ENCODE measurements around the gene LRRN2. TPM values are rescaled to one million over a fixed set of nuclear protein-coding genes. Genes with fewer than 3 reads are reported as not detected.
"Not testable (repeated sequence)": the region's sequence is repeated elsewhere in the genome, so short reads cannot be mapped to it uniquely, and the experiment has no call there.

LRRN2 gene
- total and polyA plus RNA-seq, 2 experiments from 2014 or later, result 3.7 to 4.9 TPM

DNA sequence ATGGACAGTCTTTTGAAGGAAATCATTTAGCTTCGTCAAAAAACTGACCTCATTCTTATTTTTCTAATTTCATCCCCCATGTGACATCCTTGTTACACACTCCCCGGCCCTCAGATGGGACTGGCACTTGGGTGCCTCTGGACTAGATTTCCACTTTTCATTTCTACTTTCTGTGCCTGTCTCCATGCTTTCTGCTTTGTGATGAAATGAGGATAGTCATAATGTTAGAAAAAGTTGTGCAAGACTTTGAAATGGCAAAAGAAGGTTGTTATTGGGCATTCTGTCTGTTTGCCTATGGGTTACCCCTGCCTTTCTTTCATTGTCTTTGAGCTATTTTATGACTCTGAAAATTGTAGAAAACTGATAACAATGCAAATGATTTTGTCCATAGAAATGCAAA lies 114.4 kb downstream of the LRRN2 start:
- Histone ChIP-seq H3K9me3 (ENCODE audit: low read depth) (no peaks in the 10 kb centered on the region), H3K4me1 (ENCODE audit: low read depth) (peaks cover 7% of the 10 kb centered on the region), H3K27me3 (peaks cover 4% of the 10 kb centered on the region), H3K27ac (no peak overlapping the region), H3K4me3 (no peak overlapping the region), H3K36me3 (no peaks in the 10 kb centered on the region)
- no peak for DNase-seq (ENCODE audit: low read depth in 1 of 2, low spot score in 1 of 2)
- TF ChIP-seq, protein P1, sequence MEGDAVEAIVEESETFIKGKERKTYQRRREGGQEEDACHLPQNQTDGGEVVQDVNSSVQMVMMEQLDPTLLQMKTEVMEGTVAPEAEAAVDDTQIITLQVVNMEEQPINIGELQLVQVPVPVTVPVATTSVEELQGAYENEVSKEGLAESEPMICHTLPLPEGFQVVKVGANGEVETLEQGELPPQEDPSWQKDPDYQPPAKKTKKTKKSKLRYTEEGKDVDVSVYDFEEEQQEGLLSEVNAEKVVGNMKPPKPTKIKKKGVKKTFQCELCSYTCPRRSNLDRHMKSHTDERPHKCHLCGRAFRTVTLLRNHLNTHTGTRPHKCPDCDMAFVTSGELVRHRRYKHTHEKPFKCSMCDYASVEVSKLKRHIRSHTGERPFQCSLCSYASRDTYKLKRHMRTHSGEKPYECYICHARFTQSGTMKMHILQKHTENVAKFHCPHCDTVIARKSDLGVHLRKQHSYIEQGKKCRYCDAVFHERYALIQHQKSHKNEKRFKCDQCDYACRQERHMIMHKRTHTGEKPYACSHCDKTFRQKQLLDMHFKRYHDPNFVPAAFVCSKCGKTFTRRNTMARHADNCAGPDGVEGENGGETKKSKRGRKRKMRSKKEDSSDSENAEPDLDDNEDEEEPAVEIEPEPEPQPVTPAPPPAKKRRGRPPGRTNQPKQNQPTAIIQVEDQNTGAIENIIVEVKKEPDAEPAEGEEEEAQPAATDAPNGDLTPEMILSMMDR (IDR thresholded peaks at IDR 0.05; ENCODE audit: low read depth, low read length), result no peak

DNA sequence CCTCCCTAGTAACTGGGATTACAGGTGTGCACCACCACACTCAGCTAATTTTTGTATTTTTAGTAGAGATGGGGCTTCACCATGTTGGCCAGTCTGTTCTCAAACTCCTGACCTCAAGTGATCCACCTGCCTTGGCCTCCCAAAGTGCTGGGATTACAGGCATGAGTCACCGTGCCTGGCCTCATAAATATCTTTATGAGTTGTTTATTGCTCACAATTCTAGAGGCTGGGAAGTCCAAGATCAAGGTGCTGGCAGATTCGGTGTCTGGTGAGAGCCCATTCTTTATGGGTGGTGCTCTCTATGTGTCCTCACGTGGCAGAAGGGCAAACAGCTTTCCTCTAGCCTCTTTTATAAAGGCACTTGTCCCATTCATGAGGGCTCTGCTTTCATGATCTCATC lies 115.5 kb downstream of the LRRN2 start:
- H3K27me3 ChIP-seq; H3K36me3 ChIP-seq; H3K4me1 ChIP-seq (ENCODE audit: low read depth); H3K27ac ChIP-seq; DNase-seq (ENCODE audit: low read depth in 1 of 2, low spot score in 1 of 2); H3K9me3 ChIP-seq (ENCODE audit: low read depth); H3K4me3 ChIP-seq: not testable (repeated sequence)

DNA sequence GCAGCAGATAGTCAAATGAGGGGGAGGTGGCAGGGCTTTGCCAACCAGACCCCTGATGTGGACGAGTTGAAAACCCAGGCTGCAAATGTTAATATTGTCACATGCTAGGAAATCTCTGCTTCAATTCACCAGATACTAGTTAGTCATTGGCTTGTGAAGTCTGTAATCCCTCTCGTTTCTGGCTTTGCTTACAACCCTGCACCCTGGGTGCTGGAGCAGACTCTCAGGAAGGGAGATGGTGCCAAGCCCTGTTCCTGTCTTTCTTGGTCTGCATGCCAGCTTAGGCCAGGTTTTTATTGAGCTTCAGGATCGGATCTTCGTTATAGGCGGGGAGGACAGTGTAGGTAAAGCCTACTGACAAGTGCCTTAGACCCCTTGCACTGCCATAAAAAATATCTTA lies 116.1 kb downstream of the LRRN2 start:
- no peak for DNase-seq (ENCODE audit: low read depth in 1 of 2, low spot score in 1 of 2)
- no peak overlapping the region for H3K27ac ChIP-seq
- H3K9me3 ChIP-seq (ENCODE audit: low read depth), result no peaks in the 10 kb centered on the region
- no peaks in the 10 kb centered on the region for H3K36me3 ChIP-seq
- TF ChIP-seq, protein P1 (IDR thresholded peaks at IDR 0.05; ENCODE audit: low read depth, low read length), result no peak
- H3K4me1 ChIP-seq (ENCODE audit: low read depth), result peaks cover 4% of the 10 kb centered on the region
- H3K27me3 ChIP-seq, result no peaks in the 10 kb centered on the region
- H3K4me3 ChIP-seq, result no peak overlapping the region

DNA sequence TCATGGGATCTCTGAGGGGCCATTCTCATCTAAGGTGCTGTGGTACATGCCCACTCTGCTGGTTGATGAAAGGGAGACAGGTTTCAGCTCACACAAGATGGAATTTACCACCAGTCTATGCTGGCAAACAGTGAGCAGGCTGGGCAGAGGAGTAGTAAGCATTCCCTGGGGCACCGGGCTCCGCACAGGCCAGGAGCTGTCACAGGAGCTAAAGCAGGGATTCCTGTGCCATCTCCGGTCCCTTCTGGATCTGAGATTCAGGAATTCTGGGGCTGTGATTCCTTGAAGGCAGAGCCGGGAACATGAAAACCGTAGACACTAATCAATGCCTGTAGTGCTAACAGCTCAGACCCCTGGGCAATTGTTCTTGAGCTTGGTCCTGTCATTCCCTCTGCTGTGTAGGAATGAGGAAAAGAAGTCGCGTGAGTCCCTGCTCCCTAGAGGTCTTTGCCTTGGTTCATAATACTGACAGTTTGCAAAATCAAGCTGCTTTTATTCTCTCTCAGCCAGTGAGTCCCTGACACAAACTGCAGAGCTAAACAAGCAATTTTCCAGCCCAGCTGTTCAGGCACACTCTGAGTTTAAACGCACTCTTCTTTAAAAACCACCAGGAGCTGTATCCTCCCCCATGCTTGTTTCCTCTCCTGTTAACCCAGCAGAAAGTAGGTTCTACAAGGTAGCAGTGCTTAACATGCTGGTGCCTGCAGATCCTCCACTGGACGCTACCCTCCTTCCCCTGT lies 116.8 kb downstream of the LRRN2 start:
- Histone ChIP-seq H3K4me3 (no peak overlapping the region), H3K4me1 (ENCODE audit: low read depth) (no peaks in the 10 kb centered on the region), H3K27ac (no peak overlapping the region), H3K27me3 (no peaks in the 10 kb centered on the region), H3K9me3 (ENCODE audit: low read depth) (no peaks in the 10 kb centered on the region), H3K36me3 (no peaks in the 10 kb centered on the region)
- TF ChIP-seq, protein P1 (IDR thresholded peaks at IDR 0.05; ENCODE audit: low read depth, low read length), result no peak
- DNase-seq (ENCODE audit: low read depth in 1 of 2, low spot score in 1 of 2), result no peak

Other genes with a start within 250 kb of the LRRN2 start
- 23.3 and 36.1 TPM in 2 replicates for gene PIK3C2B, start 190.9 kb downstream of the LRRN2 start, total RNA-seq
- 10.4 and 11.2 TPM in 2 replicates for gene PIK3C2B, start 190.9 kb downstream of the LRRN2 start, polyA plus RNA-seq
- gene MDM4, start 169.3 kb downstream of the LRRN2 start, total RNA-seq, result 38.6 and 62.0 TPM in 2 replicates
- gene MDM4, start 169.3 kb downstream of the LRRN2 start, polyA plus RNA-seq, result 22.5 and 30.8 TPM in 2 replicates
- 0.07 and 0.63 TPM in 2 replicates for gene NFASC, start 185.1 kb upstream of the LRRN2 start, total RNA-seq
- gene NFASC, start 185.1 kb upstream of the LRRN2 start, polyA plus RNA-seq, result not detected in 2 replicates

All from cardiac muscle cell (in vitro differentiated cells and primary cell).